LNCaP clone FGC (cell line): ENCODE data around the gene NLGN4X.
"Not testable (repeated sequence)": the region's sequence is repeated elsewhere in the genome, so short reads cannot be mapped to it uniquely, and the experiment has no call there.

Source experiments
- DNase-seq: peaks from one replicate; pipeline ENCODE4 v3.0.0-alpha.2; 2011; ENCODE audit warnings: low read depth
- H3K4me3 ChIP-seq: 2 replicates; pipeline ENCODE4 v1.5.1; 2011; ENCODE audit warnings: mild to moderate bottlenecking, low read depth, low read length, control low read depth
- TF ChIP-seq, protein P1 (sequence below): IDR thresholded peaks from 2 replicates; pipeline ENCODE4 v1.5.1; 2012; ENCODE audit warnings: mild to moderate bottlenecking; ENCODE audit not compliant: control insufficient read depth, insufficient read depth; ENCODE audit errors: extremely low read depth

Gene NLGN4X

GRCh38 chrX:5915783-5916182, 312.9 kb downstream of the NLGN4X start:
- DNase-seq = no peak
- TF ChIP-seq, protein P1, sequence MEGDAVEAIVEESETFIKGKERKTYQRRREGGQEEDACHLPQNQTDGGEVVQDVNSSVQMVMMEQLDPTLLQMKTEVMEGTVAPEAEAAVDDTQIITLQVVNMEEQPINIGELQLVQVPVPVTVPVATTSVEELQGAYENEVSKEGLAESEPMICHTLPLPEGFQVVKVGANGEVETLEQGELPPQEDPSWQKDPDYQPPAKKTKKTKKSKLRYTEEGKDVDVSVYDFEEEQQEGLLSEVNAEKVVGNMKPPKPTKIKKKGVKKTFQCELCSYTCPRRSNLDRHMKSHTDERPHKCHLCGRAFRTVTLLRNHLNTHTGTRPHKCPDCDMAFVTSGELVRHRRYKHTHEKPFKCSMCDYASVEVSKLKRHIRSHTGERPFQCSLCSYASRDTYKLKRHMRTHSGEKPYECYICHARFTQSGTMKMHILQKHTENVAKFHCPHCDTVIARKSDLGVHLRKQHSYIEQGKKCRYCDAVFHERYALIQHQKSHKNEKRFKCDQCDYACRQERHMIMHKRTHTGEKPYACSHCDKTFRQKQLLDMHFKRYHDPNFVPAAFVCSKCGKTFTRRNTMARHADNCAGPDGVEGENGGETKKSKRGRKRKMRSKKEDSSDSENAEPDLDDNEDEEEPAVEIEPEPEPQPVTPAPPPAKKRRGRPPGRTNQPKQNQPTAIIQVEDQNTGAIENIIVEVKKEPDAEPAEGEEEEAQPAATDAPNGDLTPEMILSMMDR = no peak
- H3K4me3 ChIP-seq = no peak overlapping the region

DNA sequence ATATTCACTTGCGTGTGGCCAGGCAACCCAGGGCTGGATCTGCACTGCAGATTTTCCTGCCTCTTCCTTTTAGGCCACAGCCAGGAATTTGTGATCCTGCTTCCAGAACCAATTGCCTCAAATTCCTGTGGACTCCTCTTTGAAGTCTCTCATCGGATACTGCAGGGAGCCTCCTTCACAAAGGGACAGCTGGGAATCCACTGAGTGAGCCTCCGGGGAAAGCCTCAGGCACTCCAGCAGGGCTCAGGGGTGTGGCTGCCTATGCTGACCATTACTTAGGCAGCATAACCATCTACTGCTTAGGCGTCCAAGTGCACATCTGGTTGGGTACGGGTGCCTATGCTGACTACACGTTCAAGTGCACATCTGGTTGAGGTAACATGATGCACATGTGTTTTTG, 321.5 kb downstream of the NLGN4X start:
- TF ChIP-seq, protein P1 = no peak
- no peak overlapping the region for H3K4me3 ChIP-seq
- no peak for DNase-seq

- DNase-seq, H3K4me3 ChIP-seq: not testable (repeated sequence)
These were observed 325.0 kb downstream of the NLGN4X start for GRCh38 chrX:5903586-5904190.

GRCh38 chrX:5898463-5898862, 330.2 kb downstream of the NLGN4X start:
- no peak overlapping the region for H3K4me3 ChIP-seq
- no peak for DNase-seq
- TF ChIP-seq, protein P1 = no peak

DNA sequence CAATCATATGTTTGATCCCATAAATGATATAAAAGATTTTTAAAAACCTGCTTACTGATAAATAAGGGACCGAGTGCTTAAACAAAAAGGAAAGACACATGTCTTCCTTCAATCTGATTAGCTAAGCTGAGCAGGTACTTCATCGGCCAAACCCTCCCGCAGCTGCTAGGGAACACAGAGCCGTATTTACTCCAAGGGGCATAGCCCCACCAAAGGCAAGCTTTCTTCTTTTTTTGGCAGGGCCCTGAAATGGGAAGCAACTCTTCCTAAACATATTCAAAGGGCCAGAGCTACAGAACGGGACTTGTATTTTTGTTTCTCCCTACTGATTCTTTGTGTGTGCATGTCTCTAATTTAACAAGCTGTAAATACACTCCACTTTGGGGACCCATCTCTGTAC, 337.3 kb downstream of the NLGN4X start:
- no peak for DNase-seq
- TF ChIP-seq, protein P1 = no peak
- H3K4me3 ChIP-seq = no peak overlapping the region

GRCh38 chrX:5876984-5877596, 351.6 kb downstream of the NLGN4X start:
- TF ChIP-seq, protein P1 = peak; percentile 75
- no peak for DNase-seq
- H3K4me3 ChIP-seq = no peak overlapping the region

DNA sequence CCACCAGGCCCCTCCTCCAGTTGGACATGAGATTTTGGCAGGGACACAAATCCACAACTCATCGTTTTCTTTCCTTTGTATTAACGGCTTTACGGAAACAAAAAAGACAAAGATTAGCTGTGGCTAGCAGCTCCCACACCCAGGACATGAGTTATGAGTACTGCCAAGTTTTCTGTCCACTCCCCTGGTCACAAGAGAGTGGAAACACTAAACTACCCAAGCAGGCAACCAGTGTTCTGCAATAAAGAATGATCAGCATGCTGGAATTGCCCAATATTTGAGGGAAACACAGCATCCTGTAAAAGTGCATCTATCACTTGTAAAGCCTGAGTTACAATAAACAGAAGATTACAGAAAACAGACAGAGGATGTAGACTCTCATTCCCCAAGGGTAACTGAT, 358.4 kb downstream of the NLGN4X start:
- TF ChIP-seq, protein P1 = no peak
- H3K4me3 ChIP-seq = no peak overlapping the region
- no peak for DNase-seq
